GM19043 (cell line): Measurements from ENCODE around the gene TNS3.

Experiments
- ATAC-seq: cut with Tn5 transposase; IDR thresholded peaks from one replicate; pipeline ENCODE4 v1.9.1; 2021; ENCODE audit warnings: low read depth; ENCODE audit not compliant: unreplicated experiment

The TNS3 gene

DNA sequence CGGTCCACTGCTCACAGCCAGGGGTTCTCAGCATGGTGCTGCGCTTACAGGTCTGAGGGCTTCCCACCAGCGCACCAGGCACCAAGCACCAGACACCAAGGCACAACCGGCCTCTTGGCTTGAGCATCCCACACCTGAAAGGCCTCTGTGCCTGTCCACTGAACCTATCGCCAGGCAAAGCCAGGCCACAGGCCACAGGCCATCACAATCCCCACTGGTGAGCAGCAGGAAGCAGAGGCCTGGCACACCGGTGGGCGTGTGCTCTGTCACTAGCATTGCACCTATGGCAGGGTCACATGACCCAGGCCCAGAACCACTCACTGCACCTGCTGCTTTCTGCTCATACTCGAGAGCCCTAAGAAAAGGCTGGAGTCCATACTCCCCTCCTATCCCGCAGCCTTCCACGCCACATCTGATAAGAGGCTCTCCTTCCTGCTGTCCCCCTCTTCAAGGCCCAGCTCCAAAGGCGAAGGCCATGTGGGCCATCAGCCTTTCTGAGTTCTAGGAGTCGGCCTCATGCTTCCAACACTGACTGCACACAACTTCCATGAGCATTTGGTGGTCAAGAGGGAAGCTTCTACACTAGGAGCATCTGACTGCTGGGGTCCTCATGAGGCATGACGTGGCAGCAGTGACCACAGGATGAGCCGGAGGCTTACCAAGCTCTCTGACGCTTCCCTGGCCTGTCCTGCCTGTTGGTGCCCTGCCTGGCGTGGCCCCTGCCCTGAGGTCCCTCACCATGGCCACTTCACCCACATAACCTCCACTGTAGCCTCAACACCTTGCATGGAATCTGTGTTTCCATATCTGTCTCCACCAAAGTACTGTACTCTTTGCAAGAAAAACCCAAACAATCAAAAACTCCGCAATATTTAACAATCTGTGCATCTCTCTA, 166.3 kb downstream of the TNS3 start:
- no peak for ATAC-seq

DNA sequence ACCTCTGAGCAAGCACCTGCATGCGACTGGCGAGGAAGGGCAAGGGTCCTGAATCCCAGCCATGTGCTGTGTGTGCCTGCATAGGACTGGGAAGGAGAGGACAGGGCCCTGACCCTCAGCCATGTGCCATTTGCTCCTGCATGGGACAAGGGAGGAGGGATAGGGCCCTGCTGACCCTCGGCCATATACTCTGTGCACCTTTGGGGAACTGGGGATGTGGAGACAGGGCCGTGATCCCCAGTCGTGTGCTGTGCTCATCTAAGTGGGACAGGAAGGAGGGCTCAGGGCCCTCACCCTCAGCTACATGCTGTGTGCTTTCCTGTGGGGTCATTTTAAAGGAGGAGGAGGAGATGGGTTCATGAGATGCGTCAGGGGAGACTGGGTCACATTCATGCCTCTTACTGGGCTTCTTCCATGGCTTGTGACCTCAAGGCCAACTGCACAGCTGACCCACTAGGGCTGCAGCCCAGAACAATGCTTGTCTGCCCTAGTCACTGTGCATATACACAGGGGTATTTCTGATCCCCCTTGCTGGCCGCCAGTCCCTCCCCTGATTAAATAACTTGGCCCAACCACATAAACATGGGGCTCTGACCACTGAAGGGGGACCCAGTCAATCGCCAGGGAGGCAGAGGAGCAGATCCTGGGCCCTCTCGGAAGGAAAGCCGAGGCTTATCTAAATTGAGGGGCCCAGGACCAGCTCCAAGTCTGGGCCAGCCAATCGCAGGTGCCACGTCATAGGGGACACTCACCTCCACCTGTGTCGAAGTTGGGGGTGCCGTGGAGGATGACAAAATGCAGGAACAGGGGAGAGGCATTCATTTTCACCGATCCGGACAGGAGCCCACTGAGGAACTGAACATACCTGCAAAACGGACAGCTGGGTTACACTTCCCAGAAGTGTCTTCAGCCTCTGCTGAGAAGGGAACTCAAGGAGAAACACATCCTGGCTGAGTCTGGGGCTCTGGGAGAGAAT, 167.3 kb downstream of the TNS3 start:
- no peak for ATAC-seq

DNA sequence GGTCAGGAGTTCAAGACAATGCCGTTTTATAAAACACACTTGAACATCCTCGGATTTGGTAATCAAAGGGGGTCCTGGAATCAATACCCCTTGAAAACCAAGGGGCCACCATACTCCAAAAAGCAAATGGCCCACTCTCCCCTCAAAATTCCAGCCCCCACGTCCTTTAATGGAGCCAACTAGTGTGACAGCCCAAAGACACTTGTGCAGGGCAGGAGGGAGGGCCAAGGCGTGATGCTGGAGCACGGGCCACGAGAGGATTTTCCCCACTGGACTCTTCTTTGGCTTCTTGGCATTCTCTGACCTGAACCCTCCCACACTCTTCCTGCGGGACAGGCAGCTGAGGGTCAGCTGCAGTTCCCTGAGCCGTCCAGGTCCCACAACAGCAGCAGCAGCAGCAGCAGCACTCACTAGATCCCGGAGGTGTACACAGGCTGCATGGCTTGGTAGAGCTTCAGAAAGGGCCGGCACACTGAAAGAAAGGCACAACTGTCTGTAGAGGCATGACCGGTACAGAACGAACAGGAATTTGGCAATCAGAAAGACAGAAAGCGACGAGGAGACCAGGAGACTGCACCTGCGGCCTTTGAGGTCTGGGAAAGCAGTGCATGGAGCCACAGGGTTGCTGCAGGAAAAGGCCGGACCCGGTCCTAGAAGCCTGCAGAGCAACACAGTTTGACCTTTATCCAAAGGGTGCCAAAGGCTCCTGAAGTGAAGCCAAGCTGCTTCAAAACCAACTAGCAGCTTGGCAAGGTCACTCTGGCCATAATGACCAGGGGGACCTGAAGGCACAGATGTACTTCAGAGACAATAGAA, 168.2 kb downstream of the TNS3 start:
- no peak for ATAC-seq

DNA sequence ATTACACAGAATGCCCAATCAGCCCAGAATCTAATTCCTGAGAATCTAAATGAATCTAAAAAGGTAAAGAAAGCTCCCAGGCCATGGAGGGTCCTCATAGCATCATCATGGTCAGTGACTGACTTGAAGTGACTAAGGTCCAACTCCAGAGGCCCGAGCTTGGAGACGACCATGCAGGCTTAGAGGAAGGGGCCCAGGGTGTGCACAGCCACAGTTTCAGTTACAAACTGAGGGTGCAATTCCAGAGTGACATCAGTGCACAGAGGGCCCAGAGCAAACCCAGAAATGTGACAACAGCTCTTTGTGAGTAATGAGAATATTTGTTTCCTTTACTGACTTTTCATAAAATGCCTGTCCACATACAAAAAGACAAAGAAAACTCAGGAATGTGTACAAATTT, 170.0 kb downstream of the TNS3 start:
- no peak for ATAC-seq

DNA sequence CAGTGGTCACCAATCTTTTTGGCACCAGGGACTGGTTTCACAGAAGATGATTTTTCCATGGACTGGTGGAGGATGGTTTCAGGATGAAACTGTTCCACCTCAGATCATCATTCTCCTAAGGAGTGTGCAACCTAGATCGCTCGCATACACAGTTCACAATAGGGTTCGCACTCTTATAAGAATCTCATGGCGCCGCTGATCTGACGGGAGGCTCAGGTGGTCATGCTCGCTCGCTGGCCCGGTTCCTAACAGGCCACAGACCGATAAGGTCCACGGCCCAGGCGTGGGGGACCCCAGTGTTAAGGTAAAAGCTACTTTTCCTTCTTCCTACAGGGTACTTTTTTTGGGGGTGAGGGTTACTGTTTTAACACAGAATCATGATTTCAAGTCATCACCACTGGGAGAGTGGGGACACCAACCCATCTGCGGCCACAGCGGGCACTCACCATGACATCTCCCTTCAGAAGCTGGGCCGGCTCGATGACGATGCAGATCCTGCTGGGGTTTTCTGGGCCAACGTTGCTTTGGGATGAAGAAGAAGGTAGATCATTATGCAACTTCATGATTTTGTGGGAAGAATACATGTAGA, 170.5 kb downstream of the TNS3 start:
- no peak for ATAC-seq

DNA sequence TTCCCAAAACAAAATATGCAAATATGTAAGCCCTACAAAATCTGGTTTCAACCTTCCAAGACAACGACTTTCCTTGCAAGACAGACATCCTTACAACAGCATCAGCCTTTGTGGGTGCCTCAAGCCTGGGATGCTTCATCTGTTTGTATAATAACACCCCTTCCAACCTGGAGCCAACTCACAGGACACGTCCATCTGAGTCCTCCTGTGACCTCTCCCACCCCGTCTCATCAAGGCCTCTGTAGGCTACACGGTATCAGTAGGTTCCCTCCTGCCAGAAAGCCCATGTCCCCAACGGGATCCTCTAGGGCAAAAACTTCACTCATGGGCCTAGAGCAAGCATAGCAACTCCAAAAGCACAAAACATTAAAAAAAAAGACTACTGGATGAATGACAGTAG, 173.2 kb downstream of the TNS3 start:
- no peak for ATAC-seq

DNA sequence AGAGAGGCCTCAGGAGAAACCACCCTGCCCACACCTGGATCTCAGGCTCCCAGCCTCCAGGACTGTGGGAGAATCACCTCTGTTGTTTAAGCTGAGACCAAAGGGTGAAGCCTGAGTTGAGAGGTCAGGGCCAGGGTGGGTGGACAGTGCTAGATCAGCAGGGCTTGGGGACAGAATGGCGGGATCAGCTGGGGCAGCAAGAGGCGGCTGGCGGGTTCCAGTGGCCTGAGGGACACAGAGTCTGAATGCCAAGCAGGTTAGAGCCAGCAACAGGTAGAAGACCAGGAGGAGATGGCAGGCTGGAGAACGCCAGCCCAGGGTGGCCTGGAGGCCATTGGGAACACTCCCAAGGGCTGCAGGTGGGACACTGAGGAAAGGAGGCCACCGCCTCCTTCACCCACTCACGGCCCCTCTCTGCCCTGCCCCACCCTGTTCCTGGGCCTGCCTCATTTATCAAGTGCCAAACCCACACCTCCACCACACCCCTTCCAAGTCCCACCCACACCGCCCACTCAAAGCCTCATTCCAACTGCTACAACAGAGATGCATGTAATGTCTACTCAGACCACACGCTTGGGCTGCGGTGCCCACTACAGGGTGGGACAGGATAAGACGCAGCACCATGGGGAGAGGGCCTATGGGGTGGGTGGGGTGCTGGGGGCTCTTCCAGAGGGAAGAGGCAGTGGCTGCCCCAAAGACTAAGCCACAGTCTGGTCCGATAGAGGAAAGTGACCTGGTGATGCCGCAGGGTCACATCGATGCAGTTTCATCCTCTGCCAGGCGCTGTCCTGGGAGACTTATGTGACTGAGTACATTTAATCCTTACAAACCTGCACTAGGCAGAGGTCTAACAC, 173.9 kb downstream of the TNS3 start:
- no peak for ATAC-seq

DNA sequence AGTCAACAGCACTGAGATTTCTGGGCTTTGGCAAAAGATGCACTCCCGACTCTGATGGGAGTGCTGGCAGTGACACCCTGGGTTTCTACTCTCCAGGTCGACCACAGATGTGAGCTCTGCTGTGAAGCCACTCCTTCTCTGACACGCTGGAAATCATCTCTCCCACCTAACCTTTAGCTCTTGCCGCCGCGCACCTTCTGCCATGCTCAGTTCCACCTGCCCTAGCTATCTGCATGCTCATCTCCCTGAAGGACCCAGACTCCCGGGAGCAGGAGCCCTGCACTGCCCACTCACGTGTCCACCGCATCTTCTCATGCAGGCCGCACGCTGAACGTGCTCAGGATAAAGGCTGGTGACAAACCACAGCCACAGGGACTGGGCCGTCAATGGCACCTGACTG, 174.8 kb downstream of the TNS3 start:
- no peak for ATAC-seq

DNA sequence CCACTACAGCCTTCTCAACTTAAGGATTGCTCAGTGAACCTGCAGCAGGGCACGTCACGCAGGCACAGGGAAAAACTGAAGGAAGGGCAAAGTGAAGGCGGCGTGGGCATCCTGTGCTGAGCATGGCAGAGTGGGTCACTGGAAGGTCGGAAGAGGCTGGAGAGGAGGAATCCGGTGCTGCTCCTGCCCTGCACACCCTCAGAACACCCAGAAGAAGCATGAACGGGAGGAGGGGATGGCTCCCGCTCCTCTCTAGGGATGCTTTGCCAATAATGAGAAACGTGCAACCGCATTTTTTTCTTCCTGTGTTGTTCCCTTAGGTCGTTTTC, 175.1 kb downstream of the TNS3 start:
- no peak for ATAC-seq

DNA sequence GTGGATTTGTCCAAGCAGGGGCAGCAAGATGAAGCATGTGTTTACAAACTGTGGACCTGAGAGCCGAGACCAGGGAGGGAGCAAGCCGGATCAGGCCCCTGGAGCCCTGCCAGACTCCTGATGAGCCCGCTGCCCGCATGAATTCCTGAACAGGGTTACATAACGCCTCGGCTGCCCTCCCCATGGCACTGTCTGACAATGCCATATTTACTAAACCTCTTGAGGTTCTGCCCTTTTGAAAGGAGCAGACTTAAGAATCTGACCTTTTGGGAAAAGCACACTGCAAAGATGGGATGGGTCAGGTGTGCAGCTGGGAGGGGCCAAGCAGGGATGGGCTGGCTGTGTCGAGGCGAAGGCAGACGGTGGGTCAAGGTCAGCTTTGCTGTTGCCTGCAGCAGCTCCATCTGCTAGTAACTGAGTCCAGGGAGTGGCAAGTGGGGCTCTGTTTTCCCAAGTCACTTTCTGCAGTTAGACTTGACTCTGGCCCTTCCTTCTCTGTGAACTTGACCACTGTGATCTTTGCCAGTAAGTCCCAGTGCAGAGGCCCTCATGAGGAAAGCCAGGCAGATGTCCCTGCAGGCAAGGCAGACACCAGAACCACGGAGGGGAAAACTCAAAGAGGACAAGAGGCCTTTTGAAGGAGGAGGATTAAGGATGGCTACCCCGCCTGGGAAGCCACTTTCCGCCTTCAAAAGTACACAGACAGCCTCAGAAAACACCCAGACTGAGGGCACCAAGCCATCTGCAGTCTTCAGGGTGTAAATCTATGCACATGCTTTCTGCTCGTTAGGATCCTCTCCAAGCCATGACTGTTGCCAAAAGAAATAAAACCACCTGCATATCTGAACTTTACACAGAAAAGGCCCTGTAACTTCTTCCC, 175.8 kb downstream of the TNS3 start:
- no peak for ATAC-seq

DNA sequence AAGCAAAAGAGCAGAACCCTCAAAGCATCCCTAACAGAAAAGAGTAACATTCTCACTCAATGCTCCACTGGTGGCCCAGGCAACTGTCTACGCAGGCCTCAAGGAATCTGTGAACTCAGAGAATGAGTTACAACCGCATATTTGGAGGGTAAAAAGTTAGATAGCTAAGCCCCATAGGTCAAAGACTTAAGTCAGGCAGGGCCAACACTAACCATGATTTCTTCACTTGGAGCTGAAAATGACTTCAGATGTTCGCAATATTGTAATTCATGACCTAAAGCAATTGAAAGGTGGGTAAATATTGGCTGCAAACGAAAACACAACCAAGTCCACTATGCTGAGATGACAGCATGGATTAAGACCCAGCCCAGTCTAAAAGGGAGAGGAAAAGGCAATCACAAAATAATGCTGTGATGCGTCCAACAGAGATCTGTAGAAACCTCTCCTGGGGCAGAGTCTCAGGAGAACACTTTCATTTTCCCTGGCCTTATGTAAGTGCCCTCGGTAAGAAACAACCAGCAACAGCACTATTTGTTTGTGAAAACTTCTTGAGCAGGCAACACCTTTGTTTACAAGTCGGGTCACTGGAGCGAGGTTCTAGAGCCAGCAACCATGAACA, 176.5 kb downstream of the TNS3 start:
- ATAC-seq = no peak

DNA sequence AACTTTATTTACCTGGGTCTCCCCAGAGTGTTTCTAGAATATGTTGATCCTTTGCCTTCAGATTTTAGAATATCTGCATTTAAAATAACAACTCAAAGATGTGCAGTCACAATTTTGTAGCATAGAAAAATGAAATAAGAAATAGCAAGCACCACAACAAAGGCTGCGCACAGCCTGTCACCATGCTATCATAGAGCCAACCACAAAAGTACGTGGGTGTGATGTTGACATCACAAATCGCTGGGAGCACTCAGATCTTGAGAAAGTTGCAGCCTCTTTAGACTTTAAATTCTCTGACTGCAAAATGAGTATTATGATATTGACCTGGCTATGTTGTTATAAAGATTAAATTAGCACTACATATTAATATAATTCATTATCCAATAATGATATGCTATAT, 177.9 kb downstream of the TNS3 start:
- ATAC-seq = no peak

DNA sequence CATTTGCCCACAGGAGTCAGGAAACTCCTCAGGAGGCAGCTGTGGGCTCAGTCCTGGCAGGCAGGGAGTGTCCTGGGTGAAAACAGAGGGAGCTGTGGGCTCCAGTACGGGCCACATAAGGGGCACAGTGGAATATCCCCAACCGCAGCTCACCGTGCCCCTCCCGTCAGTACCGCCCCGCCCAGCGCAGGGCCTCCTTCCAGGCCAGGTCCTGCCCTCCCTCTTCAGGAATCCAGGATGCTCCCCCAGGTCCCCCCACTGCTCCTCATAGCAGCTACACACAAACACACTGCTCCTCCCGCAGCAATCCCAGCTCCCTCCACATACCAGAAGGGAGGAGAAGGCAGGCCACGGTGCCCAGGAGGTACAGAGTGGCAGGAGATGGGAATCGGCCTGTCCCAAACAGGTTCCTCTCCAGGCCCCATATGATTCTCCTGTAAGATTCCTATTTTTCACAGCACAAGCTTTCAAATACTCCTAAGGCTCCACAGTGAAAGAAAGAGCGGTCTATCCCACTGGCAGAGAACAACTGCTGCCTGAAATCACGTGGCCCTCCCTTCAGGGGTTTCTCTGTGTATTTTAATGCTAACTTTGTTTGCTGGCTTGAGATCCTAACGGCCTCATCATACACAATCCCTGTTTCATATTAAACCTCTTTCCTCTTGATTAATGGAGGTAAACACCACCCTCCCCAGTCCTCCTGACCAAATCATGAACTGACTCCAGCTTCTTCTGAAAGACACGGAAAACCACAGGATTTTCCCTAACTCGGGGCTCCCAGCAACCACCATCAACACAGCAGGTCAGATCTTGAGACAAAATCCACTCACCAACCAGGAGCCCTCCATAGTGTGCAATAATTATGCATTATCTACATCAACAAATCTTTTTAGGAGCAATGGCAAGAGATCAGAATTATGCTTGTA, 178.7 kb downstream of the TNS3 start:
- no peak for ATAC-seq

DNA sequence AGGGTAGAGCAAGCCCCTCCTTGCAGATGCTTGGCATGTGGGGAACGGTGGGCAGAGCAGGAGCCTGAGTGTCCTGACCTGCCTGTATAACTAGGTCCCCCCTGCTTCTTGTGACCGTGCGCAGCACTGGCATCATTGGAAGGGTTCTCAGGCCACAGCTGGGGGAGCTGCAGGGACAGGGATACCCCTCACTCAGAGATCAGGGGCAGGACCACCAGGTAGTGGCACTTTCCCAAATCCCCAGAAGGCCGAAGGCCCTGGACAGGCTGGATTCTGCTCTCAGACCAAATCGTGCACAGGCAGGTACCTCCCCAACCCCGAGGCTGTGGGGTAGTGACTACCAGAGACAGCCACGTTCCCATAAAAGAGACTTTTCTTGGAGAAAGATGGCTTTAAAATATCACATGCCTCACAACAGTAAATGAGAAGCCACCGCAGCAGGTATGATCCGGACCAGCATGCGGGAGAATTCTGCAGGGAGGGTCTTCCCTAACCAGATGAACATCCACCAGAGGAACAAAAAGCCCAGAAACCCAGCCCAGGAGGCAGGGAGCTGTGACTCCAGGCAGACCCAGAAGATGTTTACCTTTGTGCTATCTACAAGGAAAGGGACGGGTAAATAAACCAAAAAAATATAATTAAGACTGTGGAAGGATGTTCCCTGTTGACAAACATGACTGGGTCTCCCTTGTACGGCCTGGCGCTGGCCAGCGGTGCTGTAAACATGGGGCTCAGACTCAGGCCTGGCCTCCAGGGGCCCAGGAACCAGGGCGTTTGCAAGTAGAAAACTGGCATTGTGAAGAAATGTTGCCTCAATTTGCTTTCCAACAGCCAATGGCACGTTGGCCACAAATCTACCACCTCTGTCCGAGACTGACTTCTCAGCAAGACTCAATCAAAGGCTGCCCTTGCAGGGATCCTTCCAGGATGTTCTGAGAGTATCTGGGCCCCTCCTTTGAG, 180.0 kb downstream of the TNS3 start:
- no peak for ATAC-seq

DNA sequence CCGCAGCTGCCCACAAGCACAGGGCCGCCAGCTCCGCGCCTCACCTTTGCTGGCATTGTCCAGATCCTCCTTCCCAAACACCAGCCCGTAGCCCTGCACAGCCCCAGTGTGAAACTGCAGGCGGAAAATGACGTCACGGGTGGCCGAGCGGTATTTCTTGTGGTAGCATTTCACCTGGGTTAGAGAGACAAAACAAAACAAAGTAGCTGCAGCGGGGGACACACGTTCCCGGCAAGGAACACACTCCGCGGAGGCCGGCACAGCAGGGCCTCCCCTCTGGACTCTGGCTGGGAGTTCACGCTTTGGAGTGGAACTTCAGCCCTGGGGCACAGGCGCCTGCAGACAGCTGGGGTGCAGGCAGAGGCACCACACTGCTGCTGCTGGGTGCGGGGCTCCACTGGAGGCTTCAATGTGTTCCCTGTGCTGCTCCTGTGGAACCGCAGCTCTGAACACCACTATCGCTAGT, 181.1 kb downstream of the TNS3 start:
- ATAC-seq = no peak

DNA sequence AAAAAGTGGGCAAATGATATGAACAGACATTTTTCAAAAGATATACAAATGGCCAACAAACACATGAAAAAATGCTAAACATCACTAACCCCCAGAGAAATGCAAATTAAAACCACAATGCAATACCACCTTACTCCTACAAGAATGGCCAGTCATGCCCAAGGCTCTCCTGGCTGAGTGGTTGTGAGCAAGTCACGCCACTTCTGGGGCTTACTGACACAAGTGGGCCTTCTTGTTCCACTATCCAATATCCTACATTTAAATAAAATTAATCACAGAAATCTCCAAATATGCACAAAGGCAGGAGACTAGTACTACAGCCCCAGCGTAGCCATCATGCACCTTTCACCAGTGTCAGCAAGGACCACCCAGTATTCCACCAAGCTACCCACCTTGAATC, 181.9 kb downstream of the TNS3 start:
- ATAC-seq = no peak
